Keratinocyte (primary cell): ENCODE results near the gene KIF17.

Experiments
- EZH2 ChIP-seq: IDR thresholded peaks from one replicate; pipeline ENCODE4 v1.6.1; 2012; ENCODE audit warnings: inconsistent platforms, mild to moderate bottlenecking, low read length, moderate library complexity
- TF ChIP-seq, protein P1 (sequence below), 3 experiments: IDR thresholded peaks in 1 of 3; conservative IDR thresholded peaks in 1 of 3; optimal IDR thresholded peaks in 1 of 3; 2 replicates in 2 of 3; 3 replicates in 1 of 3; pipeline versions ENCODE3 to v1.5.1; 2011; ENCODE audit warnings: low read length in 3 of 3, mild to moderate bottlenecking in 3 of 3, moderate library complexity in 2 of 3, control low read depth in 1 of 3, inconsistent platforms in 1 of 3; ENCODE audit not compliant: insufficient read depth in 2 of 3; ENCODE audit errors: extremely low read depth in 1 of 3

DNA sequence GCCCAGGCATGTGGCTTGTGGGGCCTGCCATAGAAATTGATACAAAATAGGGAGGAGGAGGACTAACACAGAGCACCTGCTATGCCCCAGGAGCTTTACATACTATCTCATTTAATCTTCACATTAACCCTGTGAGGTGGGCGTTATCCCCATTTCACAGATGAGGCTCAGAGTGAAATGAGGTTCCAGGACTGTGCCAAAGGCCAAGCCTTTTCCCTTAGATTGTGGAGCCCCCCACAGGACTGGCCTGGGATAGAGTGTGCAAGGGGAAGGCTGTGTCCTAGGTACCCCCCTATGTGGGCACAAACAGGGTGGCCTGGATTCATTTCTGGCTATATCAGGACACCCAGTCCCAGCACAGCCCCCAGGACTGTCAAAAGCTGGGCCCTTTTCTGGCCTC lies 54.4 kb downstream of the KIF17 start:
- TF ChIP-seq, protein P1, sequence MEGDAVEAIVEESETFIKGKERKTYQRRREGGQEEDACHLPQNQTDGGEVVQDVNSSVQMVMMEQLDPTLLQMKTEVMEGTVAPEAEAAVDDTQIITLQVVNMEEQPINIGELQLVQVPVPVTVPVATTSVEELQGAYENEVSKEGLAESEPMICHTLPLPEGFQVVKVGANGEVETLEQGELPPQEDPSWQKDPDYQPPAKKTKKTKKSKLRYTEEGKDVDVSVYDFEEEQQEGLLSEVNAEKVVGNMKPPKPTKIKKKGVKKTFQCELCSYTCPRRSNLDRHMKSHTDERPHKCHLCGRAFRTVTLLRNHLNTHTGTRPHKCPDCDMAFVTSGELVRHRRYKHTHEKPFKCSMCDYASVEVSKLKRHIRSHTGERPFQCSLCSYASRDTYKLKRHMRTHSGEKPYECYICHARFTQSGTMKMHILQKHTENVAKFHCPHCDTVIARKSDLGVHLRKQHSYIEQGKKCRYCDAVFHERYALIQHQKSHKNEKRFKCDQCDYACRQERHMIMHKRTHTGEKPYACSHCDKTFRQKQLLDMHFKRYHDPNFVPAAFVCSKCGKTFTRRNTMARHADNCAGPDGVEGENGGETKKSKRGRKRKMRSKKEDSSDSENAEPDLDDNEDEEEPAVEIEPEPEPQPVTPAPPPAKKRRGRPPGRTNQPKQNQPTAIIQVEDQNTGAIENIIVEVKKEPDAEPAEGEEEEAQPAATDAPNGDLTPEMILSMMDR (optimal IDR thresholded peaks at IDR 0.05 in 1 of 3, IDR thresholded peaks at IDR 0.05 in 1 of 3, conservative IDR thresholded peaks at IDR 0.05 in 1 of 3; ENCODE audit: extremely low read depth in 1 of 3, insufficient read depth in 2 of 3, low read length in 3 of 3), result no peak
- TF ChIP-seq EZH2, result no peak
